ENCODE measurements around the gene NF2. TPM values are rescaled to one million over a fixed set of nuclear protein-coding genes. Genes with fewer than 3 reads are reported as not detected.

Gene NF2
- polyA plus RNA-seq, 5 donors, result 19.9 to 25.3 (median 22.7) TPM

GRCh38 chr22:29701155-29701999 is 97.9 kb downstream of the NF2 start:
- DNase-seq, result no peak

DNA sequence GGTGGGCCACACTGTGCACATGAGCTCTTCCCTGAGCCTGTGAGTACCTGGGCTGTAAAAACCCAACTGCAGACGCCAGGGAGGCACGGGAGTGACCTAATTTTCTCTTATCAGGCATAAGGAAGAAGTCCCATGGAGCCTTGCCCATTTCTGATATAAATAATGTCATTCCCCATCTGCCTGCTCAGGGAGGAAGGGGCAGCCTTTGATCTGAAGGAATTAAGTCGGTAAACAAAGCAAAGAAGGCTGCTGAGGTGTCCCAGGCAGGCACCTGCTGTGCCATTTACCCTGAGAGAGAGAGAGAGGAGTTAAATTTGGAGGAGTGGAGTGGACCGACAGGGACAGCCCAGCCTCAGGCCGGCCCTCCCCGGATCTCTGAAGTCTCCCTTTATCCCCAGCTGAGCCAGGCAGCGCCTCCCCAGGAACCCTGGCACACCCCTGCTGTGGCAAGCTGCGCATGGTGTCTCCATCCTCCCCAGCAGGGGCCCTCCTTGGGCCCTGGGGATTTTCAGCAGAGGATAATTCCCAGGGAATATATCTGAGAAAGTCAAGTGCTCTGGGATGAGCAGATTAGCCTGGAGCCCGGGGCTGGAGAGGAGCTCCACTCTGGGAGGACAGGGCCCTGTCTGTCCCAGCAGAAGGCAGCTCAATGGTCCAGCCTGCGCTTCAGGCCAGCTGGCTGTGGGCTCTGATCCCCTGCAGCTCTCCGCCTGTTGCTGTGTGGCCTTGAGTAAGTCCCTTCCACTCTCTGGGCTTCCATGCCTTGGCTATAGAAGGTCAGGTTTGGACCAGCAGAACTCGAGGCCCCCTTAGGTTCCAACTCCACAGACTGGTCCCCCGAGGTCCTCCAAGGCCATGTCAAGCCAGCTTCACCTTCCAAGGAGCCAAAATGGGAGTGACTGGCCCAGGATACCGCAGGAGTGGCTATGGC is 98.8 kb downstream of the NF2 start:
- DNase-seq, result no peak

GRCh38 chr22:29702931-29703501 is 99.6 kb downstream of the NF2 start:
- no peak for DNase-seq

DNA sequence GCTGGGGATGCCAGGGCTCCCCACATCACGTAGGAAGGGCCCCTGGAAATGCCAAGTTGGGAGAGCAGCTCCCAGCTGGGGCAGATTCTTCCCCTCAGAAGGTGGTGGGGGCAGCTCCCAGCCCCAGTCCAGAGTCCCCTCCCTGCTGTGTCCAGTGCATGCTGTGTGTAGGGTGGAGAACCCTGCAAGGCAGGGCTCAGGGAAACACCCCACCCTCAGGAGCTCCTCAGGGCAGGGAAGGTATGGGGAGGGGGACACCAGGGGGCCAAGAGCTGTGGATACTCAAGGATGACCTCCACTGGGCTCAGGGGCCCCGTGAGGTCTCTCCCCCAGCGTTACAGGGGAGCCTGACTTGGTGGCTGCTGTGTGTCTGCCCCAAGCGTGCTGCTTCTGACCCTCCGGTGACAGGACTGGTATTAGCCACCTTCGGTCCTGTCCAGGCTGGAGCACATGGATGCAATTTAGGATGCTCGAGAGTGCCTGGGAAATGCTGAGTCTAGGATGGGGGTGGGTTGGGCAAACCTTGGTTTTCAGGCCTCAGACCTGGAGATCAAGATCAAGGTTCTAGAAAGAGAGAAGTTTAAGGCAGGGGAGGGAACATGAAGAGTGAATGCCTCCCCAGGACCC is 100.2 kb downstream of the NF2 start:
- no peak for DNase-seq

- DNase-seq, result peak; percentile 67 to 71
Measured at GRCh38 chr22:29704528-29705285, 101.3 kb downstream of the NF2 start.

- no peak for DNase-seq
Measured at GRCh38 chr22:29705651-29706050, 102.2 kb downstream of the NF2 start.

- no peak for DNase-seq
Measured at GRCh38 chr22:29706486-29706885, 103.1 kb downstream of the NF2 start.

GRCh38 chr22:29707010-29707409 is 103.6 kb downstream of the NF2 start:
- no peak for DNase-seq

DNA sequence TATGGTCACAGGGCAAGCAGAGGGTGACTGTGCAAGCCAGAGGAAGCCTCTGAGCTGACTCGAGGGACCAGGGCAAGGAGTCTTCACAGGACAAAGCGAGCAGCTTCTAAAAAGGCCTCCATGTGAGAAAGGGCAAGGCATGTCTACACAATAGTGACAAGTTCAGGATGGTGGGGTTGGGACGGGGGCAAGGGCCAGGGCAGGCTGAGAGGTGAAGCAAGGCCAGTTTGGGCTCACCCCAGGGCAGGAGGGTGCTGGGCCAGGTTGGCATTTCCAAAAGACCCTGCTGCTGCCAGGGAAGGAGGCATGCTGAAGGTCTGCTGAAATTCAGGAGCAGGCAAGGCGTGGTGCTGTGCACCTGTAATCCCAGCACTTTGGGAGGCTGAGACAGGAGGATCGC is 104.0 kb downstream of the NF2 start:
- no peak for DNase-seq

DNA sequence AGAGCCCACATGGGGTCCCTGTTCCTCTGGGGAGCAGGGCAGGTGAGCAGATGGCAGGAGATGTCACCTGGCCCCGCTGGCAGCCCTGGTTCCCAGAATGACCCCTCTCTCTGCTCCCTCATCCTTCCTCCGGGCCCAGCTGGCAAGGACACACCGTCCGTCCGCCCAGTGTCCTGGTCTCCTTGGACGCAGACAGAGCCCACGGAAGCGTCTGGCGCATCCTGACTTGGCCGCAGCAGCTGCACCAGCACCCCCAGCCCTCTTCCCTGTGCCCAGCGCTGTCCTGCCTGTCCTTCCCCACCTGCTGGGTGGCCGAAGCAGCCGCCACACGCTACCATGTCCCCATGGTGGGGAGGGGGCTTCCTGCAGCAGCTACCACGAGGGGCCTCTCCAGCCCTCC is 106.8 kb downstream of the NF2 start:
- DNase-seq, result no peak

DNA sequence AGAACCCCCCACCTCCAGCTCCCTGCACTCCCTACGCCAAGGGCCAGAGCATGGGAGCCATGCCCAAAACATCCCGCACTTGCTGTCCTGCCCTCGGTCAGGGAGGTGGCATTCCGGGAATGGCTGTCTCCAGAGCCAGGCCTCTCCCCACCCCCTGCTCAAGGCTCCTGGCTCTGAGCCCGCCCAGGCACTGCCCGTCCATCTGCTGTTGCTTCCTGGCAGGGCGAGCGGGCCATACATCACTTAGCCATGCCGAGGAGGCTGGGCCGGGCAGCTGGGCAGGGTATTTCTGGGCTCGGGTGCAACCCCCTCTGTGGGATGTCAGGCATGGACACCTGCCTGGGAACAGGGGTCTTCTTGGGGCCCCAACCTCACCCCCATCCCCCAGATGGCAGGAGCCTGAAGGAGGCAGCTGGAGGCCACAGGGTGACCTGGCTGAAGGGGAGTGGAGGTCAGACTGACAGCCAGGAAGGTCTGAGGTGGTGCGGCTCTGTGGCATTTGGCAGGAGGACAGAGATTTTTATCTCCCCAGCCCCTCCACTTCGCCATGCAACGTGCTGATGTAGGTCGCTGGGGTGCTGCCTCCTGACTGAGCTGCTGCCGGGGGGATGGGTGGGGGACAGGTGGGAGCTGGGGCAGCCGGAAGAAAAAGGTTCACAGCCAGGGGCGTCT is 107.6 kb downstream of the NF2 start:
- DNase-seq, result no peak

DNA sequence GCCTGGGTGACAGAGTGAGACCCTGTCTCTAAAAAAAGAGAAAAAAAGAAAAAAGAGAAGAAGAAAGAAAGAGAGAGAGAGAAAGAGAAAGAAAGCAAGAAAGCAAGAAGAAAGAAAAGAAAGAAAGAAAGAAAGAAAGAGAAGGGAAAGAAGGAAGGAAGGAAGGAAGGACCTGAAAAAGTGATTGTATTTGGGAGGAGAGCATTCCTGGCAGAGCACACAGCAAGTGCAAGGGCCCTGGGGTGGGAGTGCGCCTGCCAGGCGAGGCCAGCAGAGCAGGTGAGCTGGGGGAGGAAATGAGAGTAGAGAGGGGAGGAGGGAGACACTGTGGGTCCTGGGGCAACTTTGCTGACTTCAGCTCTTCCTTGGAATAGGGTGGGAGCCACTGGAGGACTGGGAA is 108.7 kb downstream of the NF2 start:
- DNase-seq, result no peak

- no peak for DNase-seq
Measured at GRCh38 chr22:29713156-29713727, 109.8 kb downstream of the NF2 start.

- DNase-seq, result no peak
Measured at GRCh38 chr22:29715240-29715639, 111.8 kb downstream of the NF2 start.

DNA sequence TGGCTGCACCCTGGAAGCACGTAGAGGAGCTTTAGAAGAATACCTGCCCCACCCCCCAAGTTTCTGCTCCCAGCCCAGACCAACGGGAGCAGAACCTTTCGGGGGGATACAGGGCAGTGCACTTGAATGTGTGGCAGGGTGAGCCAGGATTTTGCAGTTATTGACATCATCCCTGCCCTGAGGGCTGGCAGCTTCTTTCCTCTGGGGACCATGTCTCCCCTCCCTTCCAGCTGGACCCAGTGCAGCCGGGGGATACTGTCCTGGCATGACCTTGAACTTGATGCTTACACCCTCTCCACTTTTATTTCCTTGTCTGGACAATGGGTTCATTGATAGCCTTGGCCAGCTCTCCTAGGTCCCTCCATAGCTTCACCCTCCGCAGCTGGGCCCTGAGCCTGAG is 112.3 kb downstream of the NF2 start:
- no peak for DNase-seq

DNA sequence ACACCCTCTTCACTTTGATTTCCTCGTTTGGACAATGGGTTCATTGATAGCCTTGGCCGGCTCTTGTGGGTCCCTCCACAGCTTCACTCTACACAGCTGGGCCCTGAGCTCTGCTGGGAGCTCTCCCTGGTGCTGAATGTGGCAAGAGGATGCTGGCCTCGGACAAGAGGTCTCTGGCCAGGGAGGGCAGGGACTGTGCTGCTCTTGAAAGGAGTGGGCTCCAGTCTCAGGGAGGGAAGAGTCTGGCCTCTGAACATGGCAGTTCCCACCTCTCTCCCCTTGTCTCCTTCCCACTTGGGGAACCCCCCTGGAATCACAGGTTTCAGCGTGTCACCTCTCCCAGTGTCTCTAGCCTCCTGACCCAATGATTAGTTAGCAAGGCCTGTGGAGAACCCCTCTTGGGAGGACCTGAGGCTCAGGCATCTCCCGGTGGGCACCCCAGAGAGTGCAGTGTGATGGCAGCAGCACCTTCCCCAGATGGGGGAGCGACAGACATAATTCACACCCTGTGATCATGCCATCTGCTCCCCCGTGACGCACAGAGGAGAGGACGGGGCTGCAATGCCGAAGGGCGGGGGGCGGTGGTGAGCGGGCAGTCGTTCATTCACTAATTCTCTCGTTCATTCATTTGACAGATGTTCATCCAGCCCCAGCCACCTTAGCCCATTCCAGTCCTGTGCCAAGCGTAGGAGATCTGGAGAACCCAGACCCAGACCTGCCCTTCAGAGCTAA is 113.5 kb downstream of the NF2 start:
- peak; percentile 71 to 78 for DNase-seq

GRCh38 chr22:29717789-29718188 is 114.4 kb downstream of the NF2 start:
- DNase-seq, result no peak

- DNase-seq, result no peak
Measured at GRCh38 chr22:29718949-29719898, 115.8 kb downstream of the NF2 start.
